Nephron (organoid): Measurements from ENCODE around the gene RAP1GAP2.

Experiments
- H3K27ac Mint-ChIP-seq, 3 experiments: 2 replicates each; pipeline ENCODE4 v1.8.0; 2020; ENCODE audit warnings: mixed read lengths in 3 of 3, mild to moderate bottlenecking in 2 of 3, moderate library complexity in 1 of 3
- H3K27me3 Mint-ChIP-seq: 2 replicates; pipeline ENCODE4 v1.8.0; 2021; ENCODE audit warnings: low read depth, mild to moderate bottlenecking, moderate library complexity, mixed read lengths
- H3K36me3 Mint-ChIP-seq: 2 replicates; pipeline ENCODE4 v1.8.0; 2020; ENCODE audit warnings: low read depth, mixed read lengths
- H3K4me1 Mint-ChIP-seq: 2 replicates; pipeline ENCODE4 v1.8.0; 2020; ENCODE audit warnings: mixed read lengths
- H3K4me3 Mint-ChIP-seq, 3 experiments: 2 replicates each; pipeline ENCODE4 v1.8.0; 2020; ENCODE audit warnings: mild to moderate bottlenecking in 3 of 3, mixed read lengths in 3 of 3, moderate library complexity in 2 of 3
- H3K9me3 Mint-ChIP-seq: 2 replicates; pipeline ENCODE4 v1.8.0; 2020; ENCODE audit warnings: mixed read lengths
- CTCF ChIP-seq, 3 experiments: fragments of 200-600 bp; sonication (generic); IDR thresholded peaks; one replicate each; pipeline ENCODE4 v1.5.0; 2021; ENCODE audit warnings: antibody characterized with exemption in 3 of 3; ENCODE audit not compliant: unreplicated experiment in 3 of 3

Gene RAP1GAP2

GRCh38 chr17:2975469-2975958 lies 179.3 kb downstream of the RAP1GAP2 start:
- TF ChIP-seq CTCF (IDR thresholded peaks at IDR 0.05; ENCODE audit: unreplicated experiment in 3 of 3): no peak

GRCh38 chr17:2977157-2977556 lies 180.9 kb downstream of the RAP1GAP2 start:
- TF ChIP-seq CTCF (IDR thresholded peaks at IDR 0.05; ENCODE audit: unreplicated experiment in 3 of 3): no peak
- Mint-ChIP-seq H3K4me3 (no peak overlapping the region), H3K27me3 (peaks cover 7% of the 10 kb centered on the region), H3K9me3 (peaks cover 8% of the 10 kb centered on the region), H3K36me3 (peaks cover 7% of the 10 kb centered on the region), H3K27ac (no peak overlapping the region), H3K4me1 (no peaks in the 10 kb centered on the region)

More at GRCh38 chr17:2975469-2975958, 179.3 kb downstream of the RAP1GAP2 start:
- H3K4me3 Mint-ChIP-seq: peak overlapping the region in 1 of 3 experiments; percentile 39
- peaks cover 8% of the 10 kb centered on the region for H3K9me3 Mint-ChIP-seq
- no peaks in the 10 kb centered on the region for H3K4me1 Mint-ChIP-seq
- peak overlapping the region in 1 of 3 experiments; percentile 6 for H3K27ac Mint-ChIP-seq
- H3K36me3 Mint-ChIP-seq: peaks cover 7% of the 10 kb centered on the region
- H3K27me3 Mint-ChIP-seq: peaks cover 4% of the 10 kb centered on the region

- peaks cover 3% of the 10 kb centered on the region for H3K27me3 Mint-ChIP-seq
- H3K36me3 Mint-ChIP-seq: peaks cover 3% of the 10 kb centered on the region
- peaks cover 5% of the 10 kb centered on the region for H3K9me3 Mint-ChIP-seq
- peaks cover 9% of the 10 kb centered on the region for H3K4me1 Mint-ChIP-seq
- H3K4me3 Mint-ChIP-seq: no peak overlapping the region
- TF ChIP-seq CTCF (IDR thresholded peaks at IDR 0.05; ENCODE audit: unreplicated experiment in 3 of 3): no peak
- no peak overlapping the region for H3K27ac Mint-ChIP-seq
These were observed 181.9 kb downstream of the RAP1GAP2 start for GRCh38 chr17:2978116-2978515.

- TF ChIP-seq CTCF (IDR thresholded peaks at IDR 0.05; ENCODE audit: unreplicated experiment in 3 of 3): no peak
- peaks cover 2% of the 10 kb centered on the region for H3K9me3 Mint-ChIP-seq
- H3K27me3 Mint-ChIP-seq: peaks cover 3% of the 10 kb centered on the region
- H3K36me3 Mint-ChIP-seq: peaks cover 3% of the 10 kb centered on the region
- H3K27ac Mint-ChIP-seq: no peak overlapping the region
- peaks cover 16% of the 10 kb centered on the region for H3K4me1 Mint-ChIP-seq
- H3K4me3 Mint-ChIP-seq: no peak overlapping the region
These were observed 182.8 kb downstream of the RAP1GAP2 start for GRCh38 chr17:2978991-2979390.

GRCh38 chr17:2980211-2980903 lies 184.1 kb downstream of the RAP1GAP2 start:
- peaks cover 16% of the 10 kb centered on the region for H3K4me1 Mint-ChIP-seq
- H3K27ac Mint-ChIP-seq: no peak overlapping the region
- H3K36me3 Mint-ChIP-seq: peaks cover 2% of the 10 kb centered on the region
- H3K27me3 Mint-ChIP-seq: peaks cover 3% of the 10 kb centered on the region
- no peak overlapping the region for H3K4me3 Mint-ChIP-seq
- no peaks in the 10 kb centered on the region for H3K9me3 Mint-ChIP-seq
- TF ChIP-seq CTCF (IDR thresholded peaks at IDR 0.05; ENCODE audit: unreplicated experiment in 3 of 3): no peak

DNA sequence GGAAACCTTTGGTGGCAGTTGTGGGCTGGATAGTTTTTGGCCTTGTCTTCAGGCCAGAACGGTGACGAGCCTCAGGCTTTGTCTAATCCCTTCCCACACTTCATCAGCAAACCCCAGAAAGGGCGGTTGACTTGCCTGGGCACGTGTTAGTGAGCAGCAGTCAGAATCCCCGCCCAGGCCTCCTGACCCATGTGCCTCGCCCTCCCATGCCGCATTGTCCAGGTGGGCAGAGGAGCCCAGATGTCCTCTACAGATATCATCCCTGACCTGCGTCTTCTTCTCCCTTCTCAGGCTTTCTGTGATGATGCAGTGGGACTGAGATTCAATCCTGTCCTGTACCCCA lies 184.6 kb downstream of the RAP1GAP2 start:
- H3K4me3 Mint-ChIP-seq: no peak overlapping the region
- peaks cover 3% of the 10 kb centered on the region for H3K36me3 Mint-ChIP-seq
- no peak for TF ChIP-seq CTCF (IDR thresholded peaks at IDR 0.05; ENCODE audit: unreplicated experiment in 3 of 3)
- H3K4me1 Mint-ChIP-seq: peaks cover 16% of the 10 kb centered on the region
- no peaks in the 10 kb centered on the region for H3K9me3 Mint-ChIP-seq
- peaks cover 3% of the 10 kb centered on the region for H3K27me3 Mint-ChIP-seq
- H3K27ac Mint-ChIP-seq: no peak overlapping the region
